NCI-H1436 treated with DMSO at 0.1 percent for 48 hours (cell line): ENCODE data around the gene RBBP4.
"Not testable (repeated sequence)": the region's sequence is repeated elsewhere in the genome, so short reads cannot be mapped to it uniquely, and the experiment has no call there.

Source experiments
- DNase-seq: peaks from one replicate; lab custom pipeline; 2025; lab: John Stamatoyannopoulos, UW

Gene RBBP4

DNA sequence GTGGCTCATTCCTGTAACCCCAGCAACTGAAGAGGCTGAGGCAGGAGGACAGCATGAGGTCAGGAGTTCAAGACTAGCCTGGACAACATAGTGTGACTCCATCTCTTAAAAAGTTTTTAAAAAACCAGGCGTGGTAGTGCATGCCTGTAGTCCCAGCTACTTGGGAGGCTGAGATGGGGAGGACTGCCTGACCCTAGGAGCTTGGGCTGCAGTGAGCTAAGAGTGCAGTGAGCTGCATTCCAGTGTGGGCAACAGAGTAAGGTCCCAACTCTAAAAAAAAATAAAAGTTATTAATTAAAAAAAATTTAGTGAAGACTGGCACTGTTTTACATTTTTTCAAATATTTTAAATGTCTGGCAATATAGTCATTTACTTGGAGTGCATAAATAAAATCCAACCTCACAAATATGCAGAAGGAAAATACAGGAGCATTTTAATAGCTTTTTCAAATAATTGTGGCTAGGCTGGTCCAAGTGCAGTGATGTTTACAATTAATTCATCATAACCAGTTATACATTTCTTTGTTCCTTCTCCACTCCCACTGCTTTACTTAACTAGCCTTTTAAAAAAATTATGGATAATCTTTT is 11.4 kb upstream of the RBBP4 start:
- DNase-seq, result no peak

DNA sequence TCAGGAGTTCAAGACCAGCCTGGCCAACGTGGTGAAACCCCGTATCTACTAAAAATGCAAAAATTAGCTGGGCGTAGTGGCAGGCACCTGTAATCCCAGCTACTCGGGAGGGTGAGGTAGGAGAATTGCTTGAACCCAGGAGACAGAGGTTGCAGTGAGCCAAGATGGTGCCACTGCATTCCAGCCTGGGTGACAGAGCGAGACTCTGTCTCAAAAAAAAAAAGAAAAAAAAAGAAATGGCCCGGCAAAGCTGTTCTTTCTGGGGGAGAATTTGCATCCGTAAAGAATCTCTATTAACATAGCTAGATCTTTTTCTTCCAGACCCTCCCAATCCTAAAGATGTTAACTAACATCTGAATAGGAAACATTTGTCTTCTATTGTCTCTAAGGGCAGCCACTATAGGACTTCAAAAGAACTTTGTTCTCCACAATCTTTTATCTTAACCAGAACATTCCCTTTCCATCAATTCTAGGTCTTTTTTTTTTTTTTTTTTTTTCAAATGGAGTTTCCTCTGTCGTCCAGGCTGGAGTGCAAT is 8.6 kb upstream of the RBBP4 start:
- DNase-seq, result not testable (repeated sequence)

DNA sequence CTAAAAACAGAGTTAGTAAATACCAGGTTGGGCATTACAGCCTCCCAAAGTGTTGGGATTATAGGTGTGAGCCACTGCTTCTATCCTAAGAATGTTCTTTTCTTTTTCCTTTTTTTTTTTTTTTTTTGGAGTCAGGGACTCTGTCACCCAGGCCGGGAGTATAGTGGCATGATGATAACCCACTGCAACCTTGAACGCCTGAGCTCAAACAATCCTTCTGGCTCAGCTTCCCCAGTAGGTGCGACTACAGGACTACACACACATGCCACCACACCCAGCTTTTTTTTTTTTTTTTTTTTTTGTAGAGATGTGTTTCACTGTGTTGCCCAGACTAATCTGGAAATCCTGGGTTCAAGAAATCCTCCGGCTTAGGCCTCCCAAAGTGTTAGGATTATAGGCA is 6.6 kb upstream of the RBBP4 start:
- DNase-seq, result no peak

DNA sequence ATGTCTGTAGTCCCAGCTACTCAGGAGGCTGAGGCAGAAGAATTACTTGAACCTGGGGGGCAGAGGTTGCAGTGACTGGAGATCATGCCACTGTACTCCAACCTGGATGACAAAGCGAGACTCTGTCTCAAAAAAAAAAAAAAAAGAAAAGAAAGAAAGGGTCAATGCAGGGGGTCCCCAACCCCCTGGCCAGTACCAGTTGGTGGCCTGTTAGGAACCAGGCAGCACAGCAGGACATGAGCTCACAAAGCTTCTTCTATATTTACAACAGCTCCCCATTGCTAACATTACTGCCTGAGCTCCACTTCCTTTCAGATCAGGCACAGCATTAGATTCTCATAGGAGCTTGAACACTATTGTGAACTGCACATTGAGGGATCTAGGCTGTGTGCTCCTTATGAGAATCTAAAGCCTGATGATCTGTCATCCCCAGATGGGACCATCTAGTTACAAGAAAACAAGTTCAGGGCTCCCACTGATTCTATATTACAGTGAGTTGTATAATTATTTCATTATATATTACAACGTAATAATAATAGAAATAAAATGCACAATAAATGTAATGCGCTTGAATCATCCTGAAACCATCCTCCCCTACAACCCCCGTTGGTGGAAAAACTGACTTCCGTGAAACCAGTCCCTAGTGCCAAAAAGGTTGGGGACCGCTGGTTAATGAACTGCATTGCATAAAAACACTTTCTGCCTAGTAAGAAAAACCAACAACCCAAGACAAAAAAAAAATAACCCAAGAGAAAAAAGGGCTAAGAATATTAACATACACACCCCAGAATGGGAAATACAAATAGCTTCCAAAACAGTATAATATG is 3.5 kb upstream of the RBBP4 start:
- no peak for DNase-seq

DNA sequence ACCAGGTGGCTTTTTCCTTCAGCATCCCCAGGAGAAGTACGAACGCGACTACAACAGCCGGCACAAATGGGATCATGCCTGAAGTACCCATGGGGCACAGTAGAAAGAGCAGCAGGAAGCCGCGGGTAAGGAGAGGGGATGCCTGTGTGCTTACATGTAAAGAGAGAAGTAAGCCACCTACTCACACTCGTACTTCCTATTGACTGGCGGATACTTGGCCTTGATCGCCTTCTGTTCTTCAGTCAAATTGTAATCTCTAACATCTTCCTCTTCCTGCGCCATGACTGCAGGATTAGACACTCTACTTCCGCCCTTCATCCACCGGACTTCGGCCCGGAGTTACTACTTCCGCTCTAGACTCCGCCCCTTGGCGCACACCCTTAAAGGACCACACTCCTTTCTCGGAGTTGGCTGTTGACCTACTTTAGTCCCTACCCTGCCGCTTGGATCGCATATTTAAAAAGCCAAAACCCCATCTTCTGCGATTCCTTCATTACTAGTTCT is 708 bp upstream of the RBBP4 start, which contains the start of gene ZBTB8OS:
Gene ZBTB8OS, minus strand, starts transcription at position 303 of the 504 bp plus-strand sequence. Its CDS starts 21 bp downstream, at position 282.
- peak; percentile 81 for DNase-seq

DNA sequence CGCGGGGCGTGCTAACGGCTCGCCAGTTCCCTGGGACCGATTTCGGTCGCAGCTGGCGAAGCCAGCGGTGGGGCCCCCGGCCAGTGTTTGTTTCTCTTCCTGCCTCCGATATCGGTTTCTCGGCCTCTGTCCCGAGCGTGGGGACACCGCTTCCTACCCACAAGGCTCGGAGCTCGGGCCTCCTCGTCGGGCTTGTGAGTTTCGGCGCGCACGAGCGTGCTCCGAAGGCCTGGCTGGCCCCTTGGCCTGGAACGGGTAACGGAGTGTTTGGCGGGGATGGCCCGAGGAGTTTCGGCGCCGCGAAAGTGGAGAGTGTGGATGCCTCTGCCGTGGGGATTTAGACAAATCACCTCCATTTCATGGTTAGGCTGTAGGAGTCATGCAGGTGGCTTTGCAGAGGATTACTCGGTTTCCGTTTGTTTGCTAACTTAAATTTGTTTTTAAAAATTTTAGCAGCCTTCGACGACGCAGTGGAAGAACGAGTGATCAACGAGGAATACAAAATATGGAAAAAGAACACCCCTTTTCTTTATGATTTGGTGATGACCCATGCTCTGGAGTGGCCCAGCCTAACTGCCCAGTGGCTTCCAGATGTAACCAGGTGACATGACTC is 559 bp downstream of the RBBP4 start:
- DNase-seq, result no peak

DNA sequence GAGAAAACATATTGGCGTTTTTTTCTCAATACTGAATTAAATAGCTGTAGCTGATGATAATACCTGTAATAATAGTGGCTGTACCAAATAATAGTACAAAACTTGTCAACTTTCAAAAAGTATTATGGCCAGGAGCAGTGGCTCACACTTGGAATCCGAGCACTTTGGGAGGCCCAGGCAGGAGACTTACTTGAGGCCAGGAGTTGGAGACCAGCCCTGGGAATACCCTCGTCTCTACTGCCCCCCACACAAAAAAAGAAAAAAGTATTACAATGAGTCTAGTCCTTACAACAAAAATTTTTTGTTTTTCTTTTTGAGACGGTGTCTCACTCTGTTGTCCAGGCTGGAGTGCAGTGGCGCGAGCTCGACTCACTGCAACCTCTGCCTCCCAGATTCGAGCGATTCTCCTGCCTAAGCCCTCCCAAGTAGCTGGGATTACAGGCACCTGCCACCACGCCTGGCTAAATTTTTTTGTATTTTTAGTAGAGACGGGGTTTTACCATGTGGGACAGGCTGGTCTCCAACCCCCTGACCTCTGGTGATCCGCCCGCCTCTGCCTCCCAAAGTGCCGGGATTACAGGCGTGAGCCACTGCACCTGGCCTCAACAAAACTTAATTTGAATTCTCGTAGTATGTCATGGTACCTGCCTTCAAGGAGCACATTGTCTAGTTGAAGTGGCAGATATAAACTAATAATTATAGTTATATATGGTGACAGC is 1.4 kb downstream of the RBBP4 start:
- DNase-seq, result no peak

DNA sequence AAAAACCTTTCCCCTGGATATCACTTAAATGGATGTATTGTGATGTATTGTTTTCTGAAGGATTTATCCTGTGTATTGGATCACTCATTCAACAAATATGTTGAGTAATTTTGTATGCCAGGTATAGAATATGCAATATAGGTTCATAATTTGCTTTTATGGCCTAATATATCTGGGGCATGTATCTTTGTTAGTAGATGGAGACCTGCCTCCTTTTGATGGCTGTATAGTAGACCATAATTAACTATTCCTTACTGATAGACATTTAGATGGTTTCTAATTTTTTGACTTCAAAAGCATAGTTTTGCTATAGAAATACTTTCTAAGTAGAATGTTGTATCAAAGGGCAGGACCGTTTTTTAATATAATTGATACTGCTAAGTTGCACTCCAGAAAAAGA is 8.6 kb downstream of the RBBP4 start:
- no peak for DNase-seq

DNA sequence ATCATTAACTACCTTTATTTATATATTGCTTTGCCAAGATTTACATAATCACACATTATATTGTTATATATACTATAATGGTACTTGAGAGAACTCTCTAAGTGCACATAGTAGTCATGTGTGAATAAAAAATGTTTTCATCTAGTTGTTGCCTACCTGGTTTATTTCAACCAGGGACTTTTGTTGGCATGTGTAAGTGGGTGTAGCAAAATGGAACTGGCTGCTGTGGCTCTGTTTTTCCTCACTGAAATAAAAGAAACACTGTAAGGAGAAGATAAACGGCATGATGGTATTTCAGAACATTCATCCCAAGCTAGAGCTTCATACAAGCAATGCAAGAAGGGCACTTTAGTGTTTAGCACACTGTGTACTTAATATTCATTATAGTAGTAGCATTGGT is 14.9 kb downstream of the RBBP4 start:
- no peak for DNase-seq

DNA sequence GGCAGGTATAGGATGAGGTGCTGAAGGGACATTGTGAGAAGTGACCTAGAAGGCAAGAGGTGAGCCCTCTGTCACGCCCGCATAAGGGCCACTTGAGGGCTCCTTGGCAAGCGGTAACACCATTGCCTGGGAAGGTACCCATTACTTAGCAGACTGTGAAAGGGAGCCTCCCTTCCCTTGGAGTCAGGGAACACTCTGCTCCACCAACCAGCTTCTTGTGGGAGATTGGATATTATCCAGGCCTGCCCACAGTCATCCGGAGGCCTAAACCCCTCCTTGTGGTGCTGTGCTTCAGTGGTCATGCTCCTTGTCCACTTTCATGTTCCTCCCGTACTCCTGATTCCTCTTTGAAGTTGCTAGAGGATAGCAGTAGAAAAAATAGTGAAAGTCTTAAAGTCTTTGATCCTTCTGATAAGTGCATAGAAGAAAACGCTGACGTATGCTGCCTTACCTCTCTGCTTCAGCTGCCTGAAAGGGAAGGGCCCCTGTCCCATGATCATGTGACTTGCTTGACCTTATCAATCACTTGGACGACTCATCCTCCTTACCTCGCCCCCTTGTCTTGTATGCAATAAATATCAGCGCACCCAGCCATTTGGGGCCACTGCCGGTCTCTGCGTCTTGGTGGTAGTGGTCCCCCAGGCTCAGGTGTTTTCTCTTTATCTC is 16.0 kb downstream of the RBBP4 start:
- DNase-seq, result no peak

DNA sequence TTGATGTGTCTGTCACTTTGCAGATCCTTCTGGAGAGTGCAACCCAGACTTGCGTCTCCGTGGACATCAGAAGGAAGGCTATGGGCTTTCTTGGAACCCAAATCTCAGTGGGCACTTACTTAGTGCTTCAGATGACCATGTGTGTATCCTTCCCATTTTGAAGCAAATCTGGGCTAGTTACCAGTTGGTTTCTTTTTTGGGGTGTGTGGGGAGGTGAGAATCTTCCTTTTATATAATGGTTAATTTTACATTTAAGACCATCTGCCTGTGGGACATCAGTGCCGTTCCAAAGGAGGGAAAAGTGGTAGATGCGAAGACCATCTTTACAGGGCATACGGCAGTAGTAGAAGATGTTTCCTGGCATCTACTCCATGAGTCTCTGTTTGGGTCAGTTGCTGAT is 17.7 kb downstream of the RBBP4 start:
- not testable (repeated sequence) for DNase-seq

DNA sequence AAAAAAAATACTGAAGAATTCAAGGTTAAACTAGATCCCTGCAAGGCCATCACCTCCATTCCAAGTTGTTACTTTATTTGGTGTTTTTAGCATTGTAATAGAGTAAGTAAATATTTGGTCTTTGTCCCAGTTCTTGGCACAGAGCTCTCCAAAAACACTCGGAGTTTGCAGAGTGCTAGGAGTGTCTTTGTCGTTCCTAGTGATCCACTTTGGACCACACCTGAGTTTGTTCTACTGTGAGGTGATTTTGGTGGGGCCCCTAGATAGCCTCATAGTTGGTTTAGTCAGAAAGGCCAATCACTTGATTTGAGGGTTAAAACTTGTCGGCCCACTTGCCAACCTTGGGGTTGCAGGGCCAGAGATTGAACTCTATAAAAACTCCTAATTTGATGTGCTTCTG is 25.9 kb downstream of the RBBP4 start:
- DNase-seq, result no peak

DNA sequence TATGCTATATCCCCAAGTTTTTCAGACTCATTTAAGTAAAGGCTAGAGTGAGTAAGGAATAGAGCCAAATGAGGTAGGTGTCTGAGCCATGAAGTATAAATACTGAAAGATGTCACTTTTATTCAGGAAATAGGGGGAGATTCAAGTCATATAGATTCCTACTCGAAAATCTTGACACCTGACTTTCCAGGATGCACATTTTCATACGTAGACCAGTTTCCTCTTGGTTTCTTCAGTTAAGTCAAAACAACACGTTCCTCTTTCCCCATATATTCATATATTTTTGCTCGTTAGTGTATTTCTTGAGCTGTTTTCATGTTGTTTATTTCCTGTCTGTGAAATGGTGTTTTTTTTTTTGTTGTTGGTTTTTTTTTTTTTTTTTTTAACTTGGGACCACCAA is 29.0 kb downstream of the RBBP4 start:
- DNase-seq, result not testable (repeated sequence)

DNA sequence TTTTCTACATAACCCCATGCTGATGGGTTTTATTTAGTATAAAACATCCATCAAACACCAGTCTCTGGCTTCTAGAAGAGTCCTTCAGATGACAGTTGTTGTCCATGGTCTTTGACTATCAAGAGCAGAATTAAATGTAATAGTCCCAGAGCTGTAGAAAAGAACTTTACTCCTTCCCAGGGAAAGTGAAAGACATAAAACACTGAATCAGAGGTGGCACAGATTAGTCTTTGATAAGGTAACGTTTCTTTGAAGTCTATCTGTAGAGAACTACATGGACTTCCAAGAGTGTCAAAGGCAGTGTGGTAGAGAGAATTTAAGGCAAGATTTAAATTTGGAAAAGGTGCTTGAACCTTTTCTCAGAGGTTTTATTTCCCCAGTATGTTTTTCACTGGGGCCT is 29.6 kb downstream of the RBBP4 start:
- no peak for DNase-seq

DNA sequence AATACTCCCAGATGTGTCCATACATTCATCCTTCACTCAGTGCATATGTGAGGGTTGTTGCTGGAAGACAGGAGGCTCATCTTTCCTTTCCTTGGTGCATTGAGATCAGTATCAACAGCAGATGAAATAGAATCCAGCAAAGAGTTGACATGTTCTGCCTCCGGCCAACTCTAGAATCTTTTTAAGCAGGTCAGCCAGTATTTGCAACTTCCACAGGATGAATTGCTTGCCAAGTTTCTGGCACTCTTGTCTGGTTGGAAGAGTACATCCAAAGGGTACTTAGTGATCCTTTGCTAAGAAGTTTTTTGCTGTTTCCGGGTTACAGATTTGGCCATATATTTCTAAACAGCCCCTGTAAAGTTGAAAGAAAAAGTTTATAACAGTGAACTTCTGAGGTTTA is 30.5 kb downstream of the RBBP4 start:
- no peak for DNase-seq

DNA sequence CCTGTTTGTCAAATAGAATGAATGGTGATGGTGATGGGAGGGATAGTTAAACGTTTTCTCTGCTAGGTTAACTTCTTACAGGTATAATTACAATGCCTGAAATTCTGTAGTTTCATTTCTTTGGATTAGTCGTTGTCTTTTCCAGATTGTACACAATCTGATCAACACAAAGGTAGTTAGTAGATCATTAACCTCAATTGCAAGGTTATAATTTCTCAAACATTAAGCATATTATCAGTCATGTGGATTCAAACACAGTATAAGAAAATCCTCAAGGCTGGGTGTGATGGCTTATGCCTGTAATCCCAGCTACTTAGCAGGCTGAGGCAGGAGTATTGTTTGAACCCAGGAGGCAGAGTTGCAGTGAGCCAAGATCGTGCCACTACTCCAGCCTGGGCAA is 31.0 kb downstream of the RBBP4 start:
- no peak for DNase-seq

DNA sequence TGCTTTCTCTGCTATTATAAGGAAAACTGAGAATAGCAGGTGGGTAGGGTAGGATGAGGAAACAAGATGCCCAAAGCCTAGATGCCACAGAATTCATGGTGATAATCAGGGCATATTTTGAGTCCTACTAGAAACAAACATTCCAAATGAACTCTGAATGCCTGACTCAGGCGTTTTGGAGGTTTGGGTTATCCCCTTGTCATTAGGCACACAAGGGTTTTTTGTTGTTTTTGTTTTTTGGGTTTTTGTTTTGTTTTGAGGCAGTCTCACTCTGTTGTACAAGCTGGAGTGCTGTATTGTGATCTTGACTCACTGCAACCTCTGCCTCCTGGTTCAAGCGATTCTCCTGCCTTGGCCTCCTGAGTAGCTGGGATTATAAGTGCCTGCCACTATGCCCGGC is 32.4 kb downstream of the RBBP4 start:
- no peak for DNase-seq

DNA sequence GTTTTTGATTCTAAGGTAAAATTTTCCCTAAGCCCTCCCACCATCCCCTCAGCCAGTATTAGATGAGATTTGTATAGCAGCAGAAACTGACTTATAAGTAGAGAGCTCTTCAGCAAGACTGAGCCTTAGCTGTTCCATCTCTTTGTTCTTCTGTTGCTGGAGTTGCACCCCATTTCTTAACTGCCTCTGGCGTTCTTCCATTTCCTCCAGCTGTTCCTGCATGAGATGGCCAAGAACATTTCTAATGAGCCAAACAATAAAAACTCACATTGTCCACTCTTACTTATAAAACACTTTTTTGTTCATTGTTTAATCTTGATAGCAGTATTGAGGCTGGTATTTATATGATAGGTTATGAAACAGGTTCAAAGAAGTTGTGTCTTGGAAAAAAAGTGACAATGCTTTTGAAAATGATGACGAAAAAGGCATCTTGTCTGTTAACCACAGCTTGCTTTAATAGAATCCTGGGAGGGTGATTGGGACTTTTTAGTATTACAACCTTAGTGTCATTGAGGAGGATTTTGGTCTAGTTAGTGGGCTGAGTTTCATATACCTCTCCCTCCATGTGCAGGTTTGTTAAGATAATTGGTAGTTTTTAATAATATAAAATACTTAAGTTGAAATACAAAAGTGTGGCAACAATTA is 33.3 kb downstream of the RBBP4 start:
- DNase-seq, result no peak

DNA sequence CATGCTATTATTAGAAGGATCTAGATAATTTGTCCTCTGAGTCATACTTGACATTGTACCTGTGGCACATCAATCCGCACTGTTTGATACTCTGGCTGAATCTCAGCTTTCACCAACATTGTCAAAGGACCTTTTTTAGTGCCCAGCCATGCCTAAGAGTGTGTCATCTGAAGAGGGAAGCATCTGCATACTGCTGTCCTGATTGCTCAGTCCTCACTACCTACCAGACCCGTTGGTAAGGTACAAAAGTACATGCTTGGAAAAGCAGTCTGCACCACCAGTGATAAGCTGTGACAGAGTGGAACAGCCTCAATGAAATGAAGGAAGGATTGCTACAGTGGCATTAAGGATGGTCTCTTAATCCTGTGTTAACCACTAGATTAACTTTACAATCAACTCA is 34.5 kb downstream of the RBBP4 start:
- no peak for DNase-seq

DNA sequence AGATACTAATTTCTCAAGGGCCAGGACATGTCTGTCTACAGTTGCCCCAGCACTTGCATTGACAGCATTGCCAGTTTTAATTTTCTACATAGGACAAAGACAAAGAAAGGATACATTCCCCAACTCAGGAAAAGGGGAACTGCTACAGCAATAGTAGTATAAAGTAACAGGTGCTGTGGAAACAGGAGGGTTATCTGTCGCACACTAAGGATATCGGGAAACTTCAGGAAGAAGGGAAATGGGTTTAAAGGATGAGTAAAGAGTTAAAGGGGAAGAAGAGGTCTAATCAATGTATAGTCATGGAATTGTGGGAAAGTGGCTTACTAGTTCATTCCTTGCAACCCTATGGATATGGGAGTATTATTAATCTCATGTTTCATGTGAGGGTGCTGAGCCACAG is 35.4 kb downstream of the RBBP4 start:
- DNase-seq, result no peak
